ENCODE results near the gene ETS1.
A peak's percentile ranks its signal among the peaks of the same experiment; 100 is the strongest.

ETS1 gene

GRCh38 chr11:128587415-128587814 is at the start of gene ETS1:
TSS of gene ETS1 (minus strand) at chr11:128587558. CDS start at chr11:128573130, 14,428 bp downstream.
- H3K36me3 Mint-ChIP-seq = no peaks in the 10 kb centered on the region
- peaks cover 11% of the 10 kb centered on the region for H3K4me1 Mint-ChIP-seq
- DNase-seq (ENCODE audit: low spot score in 2 of 2) = no peak
- no peak for ATAC-seq (ENCODE audit: low read depth)
- no peaks in the 10 kb centered on the region for H3K9me3 Mint-ChIP-seq
- no peak within 1 kb of the TSS for H3K27ac Mint-ChIP-seq
- H3K4me3 Mint-ChIP-seq = no peak within 1 kb of the TSS
- H3K27me3 Mint-ChIP-seq = no peaks in the 10 kb centered on the region

GRCh38 chr11:128634395-128634794 is 47.0 kb upstream of the ETS1 start:
- H3K4me3 Mint-ChIP-seq = no peak overlapping the region
- H3K36me3 Mint-ChIP-seq = peaks cover 4% of the 10 kb centered on the region
- ATAC-seq (ENCODE audit: low read depth) (no peak), DNase-seq (ENCODE audit: low spot score in 2 of 2) (no peak)
- H3K4me1 Mint-ChIP-seq = peaks cover 34% of the 10 kb centered on the region
- peaks cover 2% of the 10 kb centered on the region for H3K9me3 Mint-ChIP-seq
- H3K27me3 Mint-ChIP-seq = peaks cover 1% of the 10 kb centered on the region
- no peak overlapping the region for H3K27ac Mint-ChIP-seq

GRCh38 chr11:128633384-128633965 is 46.1 kb upstream of the ETS1 start:
- no peak overlapping the region for H3K27ac Mint-ChIP-seq
- ATAC-seq (ENCODE audit: low read depth) (no peak), DNase-seq (ENCODE audit: low spot score in 2 of 2) (no peak)
- H3K9me3 Mint-ChIP-seq = no peaks in the 10 kb centered on the region
- peaks cover 1% of the 10 kb centered on the region for H3K27me3 Mint-ChIP-seq
- no peak overlapping the region for H3K4me3 Mint-ChIP-seq
- H3K36me3 Mint-ChIP-seq = peaks cover 2% of the 10 kb centered on the region
- H3K4me1 Mint-ChIP-seq = peaks cover 38% of the 10 kb centered on the region

GRCh38 chr11:128632141-128632791 is 44.9 kb upstream of the ETS1 start:
- Mint-ChIP-seq H3K36me3 (peaks cover 2% of the 10 kb centered on the region), H3K9me3 (no peaks in the 10 kb centered on the region), H3K27ac (peak overlapping the region; percentile 39), H3K4me3 (no peak overlapping the region), H3K27me3 (peaks cover 1% of the 10 kb centered on the region), H3K4me1 (peaks cover 48% of the 10 kb centered on the region)
- DNase-seq (ENCODE audit: low spot score in 2 of 2) = peak; percentile 43 to 56
- peak; percentile 53 for ATAC-seq (ENCODE audit: low read depth)

GRCh38 chr11:128630367-128631230 is 43.2 kb upstream of the ETS1 start:
- H3K27me3 Mint-ChIP-seq = peaks cover 1% of the 10 kb centered on the region
- peak; percentile 96 for ATAC-seq (ENCODE audit: low read depth)
- DNase-seq (ENCODE audit: low spot score in 2 of 2) = peak; percentile 92 to 94
- H3K4me1 Mint-ChIP-seq = peaks cover 60% of the 10 kb centered on the region
- H3K36me3 Mint-ChIP-seq = peaks cover 4% of the 10 kb centered on the region
- peaks cover 1% of the 10 kb centered on the region for H3K9me3 Mint-ChIP-seq
- H3K27ac Mint-ChIP-seq = peak overlapping the region; percentile 90
- peak overlapping the region; percentile 48 for H3K4me3 Mint-ChIP-seq

GRCh38 chr11:128629516-128630106 is 42.3 kb upstream of the ETS1 start:
- peaks cover 1% of the 10 kb centered on the region for H3K27me3 Mint-ChIP-seq
- H3K4me3 Mint-ChIP-seq = peak overlapping the region; percentile 17
- DNase-seq (ENCODE audit: low spot score in 2 of 2) (no peak), ATAC-seq (ENCODE audit: low read depth) (no peak)
- peaks cover 1% of the 10 kb centered on the region for H3K9me3 Mint-ChIP-seq
- H3K27ac Mint-ChIP-seq = peak overlapping the region; percentile 94
- peaks cover 69% of the 10 kb centered on the region for H3K4me1 Mint-ChIP-seq
- H3K36me3 Mint-ChIP-seq = peaks cover 3% of the 10 kb centered on the region

- Mint-ChIP-seq H3K36me3 (peaks cover 2% of the 10 kb centered on the region), H3K27ac (peak overlapping the region; percentile 94), H3K4me3 (no peak overlapping the region), H3K9me3 (peaks cover 1% of the 10 kb centered on the region), H3K27me3 (no peaks in the 10 kb centered on the region), H3K4me1 (peaks cover 71% of the 10 kb centered on the region)
- ATAC-seq (ENCODE audit: low read depth) = no peak
- DNase-seq (ENCODE audit: low spot score in 2 of 2) = no peak
These were observed 41.3 kb upstream of the ETS1 start for GRCh38 chr11:128628686-128629085.

- peak overlapping the region; percentile 42 for H3K4me3 Mint-ChIP-seq
- H3K27ac Mint-ChIP-seq = peak overlapping the region; percentile 94
These were observed 40.9 kb upstream of the ETS1 start for GRCh38 chr11:128628325-128628673.

GRCh38 chr11:128627666-128628324 is 40.4 kb upstream of the ETS1 start:
- no peaks in the 10 kb centered on the region for H3K27me3 Mint-ChIP-seq
- peak overlapping the region; percentile 42 for H3K4me3 Mint-ChIP-seq
- H3K4me1 Mint-ChIP-seq = peaks cover 77% of the 10 kb centered on the region
- H3K9me3 Mint-ChIP-seq = peaks cover 1% of the 10 kb centered on the region
- H3K36me3 Mint-ChIP-seq = peaks cover 2% of the 10 kb centered on the region
- ATAC-seq (ENCODE audit: low read depth) = no peak
- no peak for DNase-seq (ENCODE audit: low spot score in 2 of 2)
- H3K27ac Mint-ChIP-seq = peak overlapping the region; percentile 94

More at GRCh38 chr11:128628325-128628673, 40.9 kb upstream of the ETS1 start:
- Mint-ChIP-seq H3K4me1 (peaks cover 75% of the 10 kb centered on the region), H3K27me3 (no peaks in the 10 kb centered on the region), H3K36me3 (peaks cover 2% of the 10 kb centered on the region), H3K9me3 (peaks cover 1% of the 10 kb centered on the region)
- DNase-seq (ENCODE audit: low spot score in 2 of 2) (no peak), ATAC-seq (ENCODE audit: low read depth) (no peak)

GRCh38 chr11:128626913-128627665 is 39.7 kb upstream of the ETS1 start:
- Mint-ChIP-seq H3K27ac (peak overlapping the region; percentile 94), H3K36me3 (peaks cover 2% of the 10 kb centered on the region), H3K4me3 (no peak overlapping the region), H3K9me3 (peaks cover 1% of the 10 kb centered on the region), H3K4me1 (peaks cover 79% of the 10 kb centered on the region), H3K27me3 (no peaks in the 10 kb centered on the region)
- no peak for DNase-seq (ENCODE audit: low spot score in 2 of 2)
- ATAC-seq (ENCODE audit: low read depth) = no peak

- ATAC-seq (ENCODE audit: low read depth) = no peak
These were observed 38.4 kb upstream of the ETS1 start for GRCh38 chr11:128625746-128626145.

GRCh38 chr11:128625326-128625725 is 38.0 kb upstream of the ETS1 start:
- ATAC-seq (ENCODE audit: low read depth) (no peak), DNase-seq (ENCODE audit: low spot score in 2 of 2) (peak in 1 of 2 donors; percentile 24)
- peaks cover 2% of the 10 kb centered on the region for H3K36me3 Mint-ChIP-seq
- H3K27ac Mint-ChIP-seq = peak overlapping the region; percentile 94
- peak overlapping the region; percentile 77 for H3K4me3 Mint-ChIP-seq
- no peaks in the 10 kb centered on the region for H3K27me3 Mint-ChIP-seq
- H3K9me3 Mint-ChIP-seq = peaks cover 1% of the 10 kb centered on the region
- H3K4me1 Mint-ChIP-seq = peaks cover 74% of the 10 kb centered on the region

More at GRCh38 chr11:128625746-128626145, 38.4 kb upstream of the ETS1 start:
- H3K36me3 Mint-ChIP-seq = peaks cover 2% of the 10 kb centered on the region
- no peak for DNase-seq (ENCODE audit: low spot score in 2 of 2)
- H3K9me3 Mint-ChIP-seq = peaks cover 1% of the 10 kb centered on the region
- no peaks in the 10 kb centered on the region for H3K27me3 Mint-ChIP-seq
- H3K27ac Mint-ChIP-seq = peak overlapping the region; percentile 94
- H3K4me3 Mint-ChIP-seq = peak overlapping the region; percentile 77
- peaks cover 73% of the 10 kb centered on the region for H3K4me1 Mint-ChIP-seq
